H1 (cell line): Measurements from ENCODE around the gene CAPZB. TPM values are rescaled to one million over a fixed set of nuclear protein-coding genes. Genes with fewer than 3 reads are reported as not detected.

ENCODE experiments used
- ASH2L ChIP-seq: fragments of 200-600, 300-600 bp; sonication (generic); IDR thresholded peaks from one replicate; pipeline ENCODE4 v1.7.1; 2017; ENCODE audit warnings: low read length
- BCL11A ChIP-seq, 2 experiments: IDR thresholded peaks; one replicate each; pipeline ENCODE4 v1.6.1; 2011; ENCODE audit warnings: low read depth in 2 of 2, low read length in 2 of 2, mild to moderate bottlenecking in 2 of 2
- CBX8 ChIP-seq: fragments of 300-800, 300-1000 bp; sonication (generic); IDR thresholded peaks from 2 replicates; pipeline ENCODE4 v1.7.1; 2016; ENCODE audit warnings: low read depth, low read length, borderline replicate concordance
- CHD7 ChIP-seq: fragments of 300-600 bp; sonication (generic); IDR thresholded peaks from 2 replicates; pipeline ENCODE4 v1.7.1; 2012; ENCODE audit warnings: low read length, moderate library complexity, mild to moderate bottlenecking, inconsistent platforms; ENCODE audit not compliant: insufficient replicate concordance
- FOSL1 ChIP-seq: IDR thresholded peaks from 2 replicates; pipeline ENCODE4 v1.6.1; 2011; ENCODE audit warnings: mild to moderate bottlenecking, low read depth, low read length, moderate library complexity; ENCODE audit not compliant: insufficient read depth
- POLR2A ChIP-seq, 2 experiments: IDR thresholded peaks; 1 replicate in 1 of 2; 2 replicates in 1 of 2; pipeline ENCODE4 v1.6.1; 2011; ENCODE audit warnings: low read depth in 2 of 2, low read length in 2 of 2, mild to moderate bottlenecking in 2 of 2; ENCODE audit errors: control extremely low read depth in 1 of 2
- RBBP5 ChIP-seq: IDR thresholded peaks from 2 replicates; pipeline ENCODE4 v1.7.1; 2012; ENCODE audit warnings: low read depth, mild to moderate bottlenecking, inconsistent platforms, low read length, moderate library complexity, borderline replicate concordance
- SIN3A ChIP-seq, 2 experiments: IDR thresholded peaks in 1 of 2; conservative IDR thresholded peaks in 1 of 2; 2 replicates each; pipeline ENCODE4 v1.6.1; 2011 to 2012; ENCODE audit warnings: low read length in 2 of 2, improper control_type of control experiment in 1 of 2, low read depth in 1 of 2, mild to moderate bottlenecking in 1 of 2
- SP1 ChIP-seq: IDR thresholded peaks from 2 replicates; pipeline ENCODE4 v1.6.1; 2011; ENCODE audit warnings: low read depth, low read length
- SP2 ChIP-seq: IDR thresholded peaks from 2 replicates; pipeline ENCODE4 v1.6.1; 2012; ENCODE audit warnings: mild to moderate bottlenecking, low read length, inconsistent platforms
- SP4 ChIP-seq: IDR thresholded peaks from 2 replicates; pipeline ENCODE4 v1.6.1; 2012; ENCODE audit warnings: low read length, inconsistent platforms
- TAF1 ChIP-seq: IDR thresholded peaks from 2 replicates; pipeline ENCODE4 v1.6.1; 2011; ENCODE audit warnings: mild to moderate bottlenecking, low read depth, low read length
- TAF7 ChIP-seq: optimal IDR thresholded peaks from 2 replicates; pipeline ENCODE3; 2011; ENCODE audit warnings: low read depth, mild to moderate bottlenecking, inconsistent platforms, low read length, moderate library complexity, borderline replicate concordance
- TCF12 ChIP-seq: IDR thresholded peaks from 2 replicates; pipeline ENCODE4 v1.6.1; 2011; ENCODE audit warnings: low read depth, mild to moderate bottlenecking, low read length
- polyA plus RNA-seq, 7 experiments: library from polyadenylated mRNA; depleted of rRNA in 3 of 7; stranded (reverse) in 5 of 7; unstranded in 2 of 7; fragments of >200 nt in 5 of 7; fragments of 200-250 nt in 2 of 7; gene quantifications; 1 replicate in 5 of 7; 2 replicates in 1 of 7; 4 replicates in 1 of 7; pipeline versions ENCODE4 v1.2.1 to v1.2.3, GENCODE V29; 2011 to 2013; ENCODE audit warnings: missing spikeins in 2 of 7, mixed read lengths in 2 of 7
- total RNA-seq: library from RNA; stranded (reverse); fragmentation: NEBNext Ultra II Directional; extraction: Animal tissue kit (Norgen Biotek cat#: 25700); gene quantifications from 2 replicates; pipeline ENCODE4 v1.2.1, GENCODE V29; 2021

The CAPZB gene
- total and polyA plus RNA-seq, 2 of the 8 experiments (the other 6 are each of a cell fraction or from before 2014, with no cell fraction given): 162 to 371 TPM

- TF ChIP-seq CHD7 (no peak), TCF12 (no peak), RBBP5 (no peak), ASH2L (no peak), TAF7 (no peak), SP4 (no peak), SP2 (no peak), SIN3A (conservative IDR thresholded peaks at IDR 0.05 in 1 of 2, IDR thresholded peaks at IDR 0.05 in 1 of 2; ENCODE audit: low read depth in 1 of 2, low read length in 2 of 2) (no peak), SP1 (no peak), CBX8 (no peak), BCL11A (IDR thresholded peaks at IDR 0.05; ENCODE audit: low read depth in 2 of 2, low read length in 2 of 2) (no peak), TAF1 (no peak), FOSL1 (no peak), POLR2A (IDR thresholded peaks at IDR 0.05; ENCODE audit: control extremely low read depth in 1 of 2, low read depth in 2 of 2, low read length in 2 of 2) (no peak)
These were observed 78.7 kb downstream of the CAPZB start (continued) for GRCh38 chr1:19406680-19407079.
